Fibroblast of pulmonary artery (primary cell): ENCODE data around the gene ZFYVE1.

ENCODE experiments used
- DNase-seq: peaks from one replicate; pipeline ENCODE4 v3.0.0-alpha.2; 2010; ENCODE audit warnings: low read depth
- H3K4me3 ChIP-seq: replicated peaks from 2 replicates; pipeline ENCODE4 v1.5.1; 2011; ENCODE audit warnings: low read depth, mild to moderate bottlenecking, control low read depth, low read length, moderate library complexity
- CTCF ChIP-seq: IDR thresholded peaks from 2 replicates; pipeline ENCODE4 v1.5.1; 2011; ENCODE audit warnings: mild to moderate bottlenecking, control low read depth, low read length, inconsistent platforms; ENCODE audit errors: missing control alignments

The ZFYVE1 gene

GRCh38 chr14:72943876-72944430 is 83.0 kb downstream of the ZFYVE1 start:
- TF ChIP-seq CTCF, result no peak
- no peak for DNase-seq
- no peak overlapping the region for H3K4me3 ChIP-seq

- H3K4me3 ChIP-seq, result no peak overlapping the region
- no peak for DNase-seq
- no peak for TF ChIP-seq CTCF
These were observed 84.0 kb downstream of the ZFYVE1 start for GRCh38 chr14:72942934-72943333.

GRCh38 chr14:72941286-72941985 is 85.5 kb downstream of the ZFYVE1 start:
- no peak for TF ChIP-seq CTCF
- H3K4me3 ChIP-seq, result no peak overlapping the region
- DNase-seq, result peak; percentile 62

- no peak overlapping the region for H3K4me3 ChIP-seq
- TF ChIP-seq CTCF, result no peak
- DNase-seq, result no peak
These were observed 87.3 kb downstream of the ZFYVE1 start for GRCh38 chr14:72939630-72940029.

GRCh38 chr14:72932893-72933292 is 94.0 kb downstream of the ZFYVE1 start:
- no peak for DNase-seq
- no peak for TF ChIP-seq CTCF
- no peak overlapping the region for H3K4me3 ChIP-seq

- no peak for DNase-seq
- no peak for TF ChIP-seq CTCF
- no peak overlapping the region for H3K4me3 ChIP-seq
These were observed 97.4 kb downstream of the ZFYVE1 start for GRCh38 chr14:72929316-72930080.

GRCh38 chr14:72928872-72929271 is 98.0 kb downstream of the ZFYVE1 start:
- DNase-seq, result no peak
- TF ChIP-seq CTCF, result no peak
- no peak overlapping the region for H3K4me3 ChIP-seq
